Measurements from ENCODE around the gene MYH10.
"Not testable (repeated sequence)": the region's sequence is repeated elsewhere in the genome, so short reads cannot be mapped to it uniquely, and the experiment has no call there.

GRCh38 chr17:8660709-8661108 lies 30.2 kb upstream of the MYH10 start:
- TF ChIP-seq CTCF (IDR thresholded peaks at IDR 0.05; ENCODE audit: borderline replicate concordance, extremely low read depth, low read length, poor library complexity, severe bottlenecking); EZH2 (IDR thresholded peaks at IDR 0.05; ENCODE audit: borderline replicate concordance, low read depth, low read length, severe bottlenecking): not testable (repeated sequence)

All from DND-41 (cell line).